GM18873 (cell line): ENCODE measurements around the gene PAPSS1.
"Not testable (repeated sequence)": the region's sequence is repeated elsewhere in the genome, so short reads cannot be mapped to it uniquely, and the experiment has no call there.

ENCODE experiments used
- ATAC-seq: cut with Tn5 transposase; IDR thresholded peaks from one replicate; pipeline ENCODE4 v1.9.1; 2021; ENCODE audit warnings: mild to moderate bottlenecking, moderate library complexity, moderate number of reproducible peaks; ENCODE audit not compliant: unreplicated experiment, low FRiP score

The PAPSS1 gene

GRCh38 chr4:107729050-107729449 is 9.0 kb upstream of the PAPSS1 start:
- ATAC-seq: not testable (repeated sequence)

GRCh38 chr4:107726131-107726925 is 6.3 kb upstream of the PAPSS1 start:
- ATAC-seq: not testable (repeated sequence)

- no peak for ATAC-seq
These were observed 5.3 kb upstream of the PAPSS1 start for GRCh38 chr4:107725281-107725859.

GRCh38 chr4:107723331-107723730 is 3.3 kb upstream of the PAPSS1 start:
- not testable (repeated sequence) for ATAC-seq

GRCh38 chr4:107721436-107722100 is 1.5 kb upstream of the PAPSS1 start:
- ATAC-seq: no peak

GRCh38 chr4:107719207-107719921 is 670 bp downstream of the PAPSS1 start:
- peak; percentile 2 for ATAC-seq

- ATAC-seq: peak; percentile 33
These were observed 1.6 kb downstream of the PAPSS1 start for GRCh38 chr4:107718351-107718965.

- ATAC-seq: no peak
These were observed 5.8 kb downstream of the PAPSS1 start for GRCh38 chr4:107714256-107714655.

GRCh38 chr4:107712236-107712635 is 7.8 kb downstream of the PAPSS1 start:
- ATAC-seq: no peak

GRCh38 chr4:107711831-107712230 is 8.2 kb downstream of the PAPSS1 start:
- no peak for ATAC-seq

- no peak for ATAC-seq
These were observed 9.3 kb downstream of the PAPSS1 start for GRCh38 chr4:107710493-107711459.

- ATAC-seq: no peak
These were observed 10.1 kb downstream of the PAPSS1 start for GRCh38 chr4:107709916-107710315.

- no peak for ATAC-seq
These were observed 11.8 kb downstream of the PAPSS1 start for GRCh38 chr4:107708225-107708624.

GRCh38 chr4:107705742-107706556 is 14.1 kb downstream of the PAPSS1 start:
- ATAC-seq: no peak

GRCh38 chr4:107701565-107701964 is 18.5 kb downstream of the PAPSS1 start:
- no peak for ATAC-seq

GRCh38 chr4:107699466-107700206 is 20.4 kb downstream of the PAPSS1 start:
- no peak for ATAC-seq

- ATAC-seq: not testable (repeated sequence)
These were observed 23.8 kb downstream of the PAPSS1 start for GRCh38 chr4:107696187-107696586.

- no peak for ATAC-seq
These were observed 26.9 kb downstream of the PAPSS1 start for GRCh38 chr4:107693132-107693531.
